Neural progenitor cell (in vitro differentiated cells): Measurements from ENCODE around the gene ATP1A3.

ENCODE experiments used
- EZH2phosphoT487 ChIP-seq: fragments of 200-600 bp; sonication (generic); IDR thresholded peaks from 2 replicates; pipeline ENCODE4 v1.6.1; 2017; ENCODE audit warnings: antibody characterized with exemption
- TF ChIP-seq, protein P1 (sequence below): fragments of 200-600 bp; sonication (generic); IDR thresholded peaks from 2 replicates; pipeline ENCODE4 v1.5.1; 2017; ENCODE audit warnings: antibody characterized with exemption, mild to moderate bottlenecking

DNA sequence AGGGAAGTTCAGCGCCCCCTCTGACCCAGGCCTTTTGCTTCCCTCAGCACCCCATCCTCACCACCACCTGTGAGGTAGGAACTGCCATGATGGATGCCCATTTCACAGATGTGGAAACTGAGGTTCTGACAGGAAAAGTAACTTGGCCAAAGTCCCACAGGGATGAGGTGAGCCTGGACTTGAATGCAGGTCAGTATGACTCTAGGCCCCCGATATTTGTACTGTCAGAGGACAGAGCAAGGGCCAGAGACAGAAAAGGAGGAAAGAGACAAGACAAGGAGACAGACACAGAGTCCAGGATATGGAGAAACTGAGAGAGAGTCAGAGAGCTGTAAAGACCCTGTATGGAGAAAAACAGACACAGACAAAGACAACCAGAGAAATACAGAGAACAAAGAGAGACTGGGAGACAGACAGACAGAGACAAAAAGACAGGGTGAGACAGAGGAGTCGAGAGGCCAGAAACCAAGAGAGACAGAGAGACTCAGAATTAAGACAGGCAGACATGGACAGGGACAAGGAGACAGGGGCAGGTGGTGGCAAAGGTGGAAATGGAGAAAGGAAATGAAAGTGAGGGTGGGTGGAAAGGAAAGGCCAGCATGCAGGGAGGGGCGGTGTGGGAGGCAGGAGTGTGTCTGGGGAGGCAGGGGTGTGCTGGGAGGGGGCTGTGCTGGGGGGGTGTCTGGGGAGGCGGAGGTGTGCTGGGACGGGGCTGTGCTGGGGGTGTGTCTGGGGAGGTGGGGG lies 70.8 kb downstream of the ATP1A3 start:
- no peak for TF ChIP-seq EZH2phosphoT487
- TF ChIP-seq, protein P1, sequence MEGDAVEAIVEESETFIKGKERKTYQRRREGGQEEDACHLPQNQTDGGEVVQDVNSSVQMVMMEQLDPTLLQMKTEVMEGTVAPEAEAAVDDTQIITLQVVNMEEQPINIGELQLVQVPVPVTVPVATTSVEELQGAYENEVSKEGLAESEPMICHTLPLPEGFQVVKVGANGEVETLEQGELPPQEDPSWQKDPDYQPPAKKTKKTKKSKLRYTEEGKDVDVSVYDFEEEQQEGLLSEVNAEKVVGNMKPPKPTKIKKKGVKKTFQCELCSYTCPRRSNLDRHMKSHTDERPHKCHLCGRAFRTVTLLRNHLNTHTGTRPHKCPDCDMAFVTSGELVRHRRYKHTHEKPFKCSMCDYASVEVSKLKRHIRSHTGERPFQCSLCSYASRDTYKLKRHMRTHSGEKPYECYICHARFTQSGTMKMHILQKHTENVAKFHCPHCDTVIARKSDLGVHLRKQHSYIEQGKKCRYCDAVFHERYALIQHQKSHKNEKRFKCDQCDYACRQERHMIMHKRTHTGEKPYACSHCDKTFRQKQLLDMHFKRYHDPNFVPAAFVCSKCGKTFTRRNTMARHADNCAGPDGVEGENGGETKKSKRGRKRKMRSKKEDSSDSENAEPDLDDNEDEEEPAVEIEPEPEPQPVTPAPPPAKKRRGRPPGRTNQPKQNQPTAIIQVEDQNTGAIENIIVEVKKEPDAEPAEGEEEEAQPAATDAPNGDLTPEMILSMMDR, result no peak
